CD4-positive, alpha-beta memory T cell (primary cell): ENCODE data around the gene SYNGR3. TPM values are rescaled to one million over a fixed set of nuclear protein-coding genes. Genes with fewer than 3 reads are reported as not detected.
"Not testable (repeated sequence)": the region's sequence is repeated elsewhere in the genome, so short reads cannot be mapped to it uniquely, and the experiment has no call there.

ENCODE experiments used
- CTCF ChIA-PET: fragments of 350-600 bp; sonication (Branson Sonifier 250); formaldehyde crosslinking; loops from one replicate; lab custom pipeline; 2021; ENCODE audit warnings: inconsistent platforms; ENCODE audit not compliant: partially characterized antibody; lab: Charles Lee
- POLR2A ChIA-PET: fragments of 350-600 bp; sonication (Branson Sonifier 250); formaldehyde crosslinking; loops from one replicate; lab custom pipeline; 2021; ENCODE audit not compliant: partially characterized antibody; lab: Charles Lee
- DNase-seq, 5 donors: peaks; one replicate each; pipeline versions ENCODE4 v3.0.0 to v3.0.0-alpha.2; 2020 to 2022; ENCODE audit warnings: mixed read lengths in 1 of 5
- H3K27ac ChIP-seq: one replicate; pipeline ENCODE4 v1.7.0; 2013; ENCODE audit warnings: low read depth, low read length
- H3K27me3 ChIP-seq: 2 replicates; pipeline ENCODE4 v1.7.0; 2013; ENCODE audit warnings: mild to moderate bottlenecking, low read length, moderate library complexity; ENCODE audit not compliant: insufficient read depth
- H3K36me3 ChIP-seq: 2 replicates; pipeline ENCODE4 v1.7.0; 2013; ENCODE audit warnings: mild to moderate bottlenecking, low read length, moderate library complexity; ENCODE audit not compliant: insufficient read depth
- H3K4me1 ChIP-seq: 2 replicates; pipeline ENCODE4 v1.7.0; 2013; ENCODE audit warnings: mild to moderate bottlenecking, low read length, moderate library complexity; ENCODE audit not compliant: insufficient read depth
- H3K4me3 ChIP-seq, 2 donors: one replicate each; pipeline ENCODE4 v1.7.0; 2013; ENCODE audit warnings: low read length in 2 of 2, mild to moderate bottlenecking in 1 of 2
- H3K9me3 ChIP-seq, 2 donors: one replicate each; pipeline ENCODE4 v1.7.0; 2013; ENCODE audit warnings: low read length in 2 of 2, control low read depth in 1 of 2; ENCODE audit not compliant: control insufficient read depth in 1 of 2
- H3K27ac Mint-ChIP-seq, 7 donors: one replicate each; pipeline ENCODE4 v1.8.0; 2020 to 2021; ENCODE audit warnings: mixed read lengths in 7 of 7, mild to moderate bottlenecking in 6 of 7, inconsistent platforms in 3 of 7, moderate library complexity in 3 of 7
- H3K27me3 Mint-ChIP-seq, 2 donors: one replicate each; pipeline ENCODE4 v1.8.0; 2020 to 2021; ENCODE audit warnings: mixed read lengths in 2 of 2
- H3K36me3 Mint-ChIP-seq, 2 donors: one replicate each; pipeline ENCODE4 v1.8.0; 2020 to 2021; ENCODE audit warnings: mixed read lengths in 2 of 2, inconsistent platforms in 1 of 2, mild to moderate bottlenecking in 1 of 2
- H3K4me1 Mint-ChIP-seq, 4 donors: one replicate each; pipeline ENCODE4 v1.8.0; 2020 to 2021; ENCODE audit warnings: mixed read lengths in 4 of 4, mild to moderate bottlenecking in 1 of 4
- H3K4me3 Mint-ChIP-seq, 8 donors: one replicate each; pipeline ENCODE4 v1.8.0; 2020 to 2021; ENCODE audit warnings: mixed read lengths in 8 of 8, mild to moderate bottlenecking in 7 of 8, moderate library complexity in 6 of 8, inconsistent platforms in 3 of 8
- H3K9me3 Mint-ChIP-seq, 8 donors: one replicate each; pipeline ENCODE4 v1.8.0; 2020 to 2021; ENCODE audit warnings: mixed read lengths in 8 of 8, mild to moderate bottlenecking in 5 of 8, inconsistent platforms in 3 of 8, moderate library complexity in 1 of 8
- intact Hi-C: fragments of 100-400 bp; cut with micrococcal nuclease; formaldehyde crosslinking; loops from one replicate; pipeline ENCODE4 v1.15.1; 2023
- polyA plus RNA-seq, 2 donors: library from polyadenylated mRNA; unstranded; fragments of 300-500 nt; fragmentation: Illumina TruSeq; gene quantifications; one replicate each; pipeline ENCODE4 v1.2.3, GENCODE V29; 2021
- total RNA-seq, 2 experiments: library from RNA; stranded (reverse); gene quantifications; one replicate each; pipeline ENCODE4 v1.2.3, GENCODE V29; 2021

Gene SYNGR3
- total and polyA plus RNA-seq, 4 experiments from 2014 or later, result 0.50 to 2.2 (median 1.6) TPM

- Histone ChIP-seq H3K36me3 (peaks cover 18% of the 10 kb centered on the region), H3K27ac (peak within 1 kb of the TSS; percentile 78), H3K9me3 (no peaks in the 10 kb centered on the region), H3K4me1 (peaks cover 47% of the 10 kb centered on the region), H3K4me3 (peak within 1 kb of the TSS; percentile 69 to 89), H3K27me3 (no peaks in the 10 kb centered on the region)
- ChIA-PET POLR2A (interaction anchor here (1.0 to 9.4 kb wide), 8 partner anchors 11 to 555 kb away, joined by 3 to 99 read pairs (median 14); partner anchors contain the start of genes GFER, MSRB1, NOXO1 and SYNGR3), CTCF (interaction anchor here (2.6 to 3.3 kb wide), 2 partner anchors 12 to 181 kb away, joined by 10 to 18 read pairs; partner anchors contain the start of gene TBL3)
- intact Hi-C loops, result loop anchor here (1.0 to 2.0 kb wide), 6 partner anchors 12 to 194 kb away; partner anchors contain the start of genes GFER and MSRB1
- H3K27me3 Mint-ChIP-seq, result no peaks in the 10 kb centered on the region
- H3K9me3 Mint-ChIP-seq, result peaks cover 0 to 4% (median 0%) of the 10 kb centered on the region in 8 donors
- peak within 1 kb of the TSS; percentile 86 to 99 (median 95) for H3K27ac Mint-ChIP-seq
- DNase-seq, result peak; percentile 84 to 90 (median 87)
- H3K36me3 Mint-ChIP-seq, result peaks cover 21 to 38% of the 10 kb centered on the region in 2 donors
- H3K4me3 Mint-ChIP-seq, result peak within 1 kb of the TSS; percentile 88 to 94 (median 92)
- H3K4me1 Mint-ChIP-seq, result peaks cover 26 to 53% (median 40%) of the 10 kb centered on the region in 4 donors
Measured at GRCh38 chr16:1959269-1960039, 30.3 kb upstream of the SYNGR3 start, which contains the start of gene NDUFB10. Gene NDUFB10, plus strand, starts transcription at chr16:1959538. Its CDS starts 87 bp downstream, at chr16:1959625.

- peak in 4 of 5 donors; percentile 35 to 63 (median 40) for DNase-seq
- peak overlapping the region; percentile 86 to 99 (median 95) for H3K27ac Mint-ChIP-seq
- peaks cover 30 to 66% (median 47%) of the 10 kb centered on the region in 4 donors for H3K4me1 Mint-ChIP-seq
- H3K27me3 ChIP-seq, result no peaks in the 10 kb centered on the region
- H3K9me3 Mint-ChIP-seq, result peaks cover 0 to 5% (median 0%) of the 10 kb centered on the region in 8 donors
- peaks cover 18% of the 10 kb centered on the region for H3K36me3 ChIP-seq
- no peaks in the 10 kb centered on the region for H3K27me3 Mint-ChIP-seq
- H3K9me3 ChIP-seq, result no peaks in the 10 kb centered on the region
- peak overlapping the region; percentile 2 to 89 for H3K4me3 ChIP-seq
- POLR2A ChIA-PET, result interaction anchor here (0.6 to 9.4 kb wide), 19 partner anchors 10 to 625 kb away, joined by 3 to 99 read pairs (median 3); partner anchors contain the start of genes AMDHD2, GFER, MSRB1 and NOXO1
- H3K4me3 Mint-ChIP-seq, result peak overlapping the region; percentile 88 to 94 (median 92)
- intact Hi-C loops, result no loop called here
- H3K36me3 Mint-ChIP-seq, result peaks cover 21 to 49% of the 10 kb centered on the region in 2 donors
- CTCF ChIA-PET, result interaction anchor here (1.1 to 3.3 kb wide), 4 partner anchors 10 to 179 kb away, joined by 4 to 18 read pairs (median 8); partner anchors contain the start of gene TBL3
- peak overlapping the region; percentile 78 for H3K27ac ChIP-seq
- H3K4me1 ChIP-seq, result peaks cover 57% of the 10 kb centered on the region
Measured at GRCh38 chr16:1960665-1961630, 28.8 kb upstream of the SYNGR3 start.

- Mint-ChIP-seq H3K9me3 (peaks cover 0 to 5% (median 0%) of the 10 kb centered on the region in 8 donors), H3K27ac (peak overlapping the region in 6 of 7 donors; percentile 22 to 99 (median 66)), H3K4me3 (peak overlapping the region in 7 of 8 donors; percentile 3 to 94 (median 52)), H3K36me3 (peaks cover 21 to 49% of the 10 kb centered on the region in 2 donors), H3K4me1 (peaks cover 30 to 66% (median 47%) of the 10 kb centered on the region in 4 donors), H3K27me3 (no peaks in the 10 kb centered on the region)
- ChIA-PET CTCF (interaction anchor here (1.3 to 3.3 kb wide), 2 partner anchors 9 to 32 kb away, joined by 6 to 18 read pairs; partner anchors contain the start of gene TBL3), POLR2A (interaction anchor here (1.0 to 9.4 kb wide), 10 partner anchors 9 to 244 kb away, joined by 3 to 99 read pairs (median 12); partner anchors contain the start of genes GFER, MSRB1, NOXO1 and SYNGR3)
- H3K4me1 ChIP-seq, result peaks cover 57% of the 10 kb centered on the region
- peaks cover 18% of the 10 kb centered on the region for H3K36me3 ChIP-seq
- no peaks in the 10 kb centered on the region for H3K27me3 ChIP-seq
- peak in 1 of 5 donors; percentile 37 for DNase-seq
- H3K4me3 ChIP-seq, result no peak overlapping the region
- H3K27ac ChIP-seq, result no peak overlapping the region
- H3K9me3 ChIP-seq, result no peaks in the 10 kb centered on the region
- intact Hi-C loops, result no loop called here
Measured at GRCh38 chr16:1961651-1962067, 28.1 kb upstream of the SYNGR3 start.

GRCh38 chr16:1962161-1963153 is 27.3 kb upstream of the SYNGR3 start:
- H3K9me3 Mint-ChIP-seq, H3K27me3 ChIP-seq, intact Hi-C loops, H3K9me3 ChIP-seq, CTCF ChIA-PET, H3K27me3 Mint-ChIP-seq, H3K4me3 ChIP-seq: not testable (repeated sequence)
- POLR2A ChIA-PET, result interaction anchor here (1.2 to 9.4 kb wide), 7 partner anchors 8 to 192 kb away, joined by 3 to 99 read pairs (median 20); partner anchors contain the start of genes GFER, MSRB1, NOXO1 and SYNGR3
- H3K4me1 Mint-ChIP-seq, result peaks cover 30 to 66% (median 47%) of the 10 kb centered on the region in 4 donors
- H3K4me1 ChIP-seq, result peaks cover 57% of the 10 kb centered on the region
- H3K36me3 Mint-ChIP-seq, result peaks cover 21 to 49% of the 10 kb centered on the region in 2 donors
- peak in 1 of 5 donors; percentile 34 for DNase-seq
- peaks cover 18% of the 10 kb centered on the region for H3K36me3 ChIP-seq
- H3K4me3 Mint-ChIP-seq, result peak overlapping the region; percentile 91 to 97 (median 93)
- H3K27ac ChIP-seq, result peak overlapping the region; percentile 97
- peak overlapping the region; percentile 83 to 99 (median 92) for H3K27ac Mint-ChIP-seq

- H3K27ac Mint-ChIP-seq, result peak overlapping the region; percentile 90 to 99 (median 93)
- ChIA-PET CTCF (interaction anchor here (0.6 to 1.4 kb wide), 6 partner anchors 8 to 191 kb away, joined by 3 to 5 read pairs (median 4); partner anchors contain the start of genes MSRB1 and TRAF7), POLR2A (interaction anchor here (0.6 to 9.4 kb wide), 40 partner anchors 8 to 1328 kb away, joined by 3 to 99 read pairs (median 6); partner anchors contain the start of genes AMDHD2, ECI1, FAHD1 and GFER)
- peak overlapping the region; percentile 91 to 97 (median 93) for H3K4me3 Mint-ChIP-seq
- Histone ChIP-seq H3K4me1 (peaks cover 53% of the 10 kb centered on the region), H3K27ac (peak overlapping the region; percentile 97), H3K9me3 (no peaks in the 10 kb centered on the region), H3K27me3 (no peaks in the 10 kb centered on the region), H3K4me3 (peak overlapping the region; percentile 73 to 86), H3K36me3 (peaks cover 18% of the 10 kb centered on the region)
- H3K4me1 Mint-ChIP-seq, result peaks cover 30 to 65% (median 45%) of the 10 kb centered on the region in 4 donors
- H3K36me3 Mint-ChIP-seq, result peaks cover 21 to 49% of the 10 kb centered on the region in 2 donors
- H3K27me3 Mint-ChIP-seq, result no peaks in the 10 kb centered on the region
- intact Hi-C loops, result loop anchor here (1.0 to 2.0 kb wide), 3 partner anchors 8 to 191 kb away; partner anchors contain the start of genes TBL3 and TRAF7
- H3K9me3 Mint-ChIP-seq, result peaks cover 0 to 5% (median 0%) of the 10 kb centered on the region in 8 donors
- peak; percentile 44 to 64 (median 54) for DNase-seq
Measured at GRCh38 chr16:1963806-1964505, 25.8 kb upstream of the SYNGR3 start.
